ENCODE data around the gene H19.

DNA sequence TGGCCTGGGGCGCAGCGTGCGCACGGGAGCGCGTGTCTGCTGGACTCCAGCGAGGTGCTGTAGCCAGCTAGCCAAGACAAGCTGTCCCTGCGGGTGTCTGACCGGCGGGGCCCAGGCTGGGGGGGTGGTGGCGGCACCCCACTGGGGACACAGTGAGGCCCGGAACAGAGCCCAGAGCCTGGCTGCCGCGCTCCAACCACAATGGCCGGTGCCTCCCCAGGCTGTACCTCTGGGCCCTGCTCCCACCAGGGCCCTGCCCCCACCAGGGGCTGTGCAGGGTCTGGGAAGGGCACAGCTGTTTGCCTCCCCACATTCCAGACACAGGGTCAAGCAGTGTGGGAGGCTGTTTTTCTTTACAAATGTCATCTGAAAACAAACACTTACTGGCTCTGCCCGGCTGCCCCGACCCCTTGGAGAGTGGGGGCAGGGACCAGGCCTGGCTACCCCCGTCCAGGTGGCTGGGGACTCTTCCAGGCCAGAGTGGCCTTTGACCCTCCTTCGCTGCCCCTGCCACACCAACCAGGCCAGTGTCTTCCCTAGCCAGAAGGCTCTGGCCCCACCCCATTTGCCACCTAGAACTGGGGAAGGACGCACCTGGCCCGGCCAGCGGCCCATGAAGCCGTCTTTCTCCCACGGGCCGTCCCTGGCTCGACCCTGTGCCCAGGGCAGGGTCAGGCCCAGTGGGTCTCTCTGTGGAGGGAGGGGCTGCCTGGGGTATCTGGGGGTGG lies 14.6 kb downstream of the H19 start:
- TF ChIP-seq ZNF138 (tag by site-specific recombination; IDR thresholded peaks at IDR 0.05; ENCODE audit: borderline replicate concordance), result no peak
- TF ChIP-seq ZNF645 (tag by site-specific recombination; IDR thresholded peaks at IDR 0.05), result no peak
- TF ChIP-seq, protein P1, sequence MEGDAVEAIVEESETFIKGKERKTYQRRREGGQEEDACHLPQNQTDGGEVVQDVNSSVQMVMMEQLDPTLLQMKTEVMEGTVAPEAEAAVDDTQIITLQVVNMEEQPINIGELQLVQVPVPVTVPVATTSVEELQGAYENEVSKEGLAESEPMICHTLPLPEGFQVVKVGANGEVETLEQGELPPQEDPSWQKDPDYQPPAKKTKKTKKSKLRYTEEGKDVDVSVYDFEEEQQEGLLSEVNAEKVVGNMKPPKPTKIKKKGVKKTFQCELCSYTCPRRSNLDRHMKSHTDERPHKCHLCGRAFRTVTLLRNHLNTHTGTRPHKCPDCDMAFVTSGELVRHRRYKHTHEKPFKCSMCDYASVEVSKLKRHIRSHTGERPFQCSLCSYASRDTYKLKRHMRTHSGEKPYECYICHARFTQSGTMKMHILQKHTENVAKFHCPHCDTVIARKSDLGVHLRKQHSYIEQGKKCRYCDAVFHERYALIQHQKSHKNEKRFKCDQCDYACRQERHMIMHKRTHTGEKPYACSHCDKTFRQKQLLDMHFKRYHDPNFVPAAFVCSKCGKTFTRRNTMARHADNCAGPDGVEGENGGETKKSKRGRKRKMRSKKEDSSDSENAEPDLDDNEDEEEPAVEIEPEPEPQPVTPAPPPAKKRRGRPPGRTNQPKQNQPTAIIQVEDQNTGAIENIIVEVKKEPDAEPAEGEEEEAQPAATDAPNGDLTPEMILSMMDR (tag by site-specific recombination; IDR thresholded peaks at IDR 0.05), result no peak
- no peak for TF ChIP-seq ZNF211 (tag by site-specific recombination; IDR thresholded peaks at IDR 0.05; ENCODE audit: low read depth)
- no peak for TF ChIP-seq ZNF596 (tag by site-specific recombination; IDR thresholded peaks at IDR 0.05)
- no peak for TF ChIP-seq ZNF558 (tag by site-specific recombination; IDR thresholded peaks at IDR 0.05)
- no peak for TF ChIP-seq ZNF140 (tag by site-specific recombination; IDR thresholded peaks at IDR 0.05)
- no peak for TF ChIP-seq REPIN1 (tag by site-specific recombination; IDR thresholded peaks at IDR 0.05; ENCODE audit: low read depth)
- TF ChIP-seq ZNF114 (tag by site-specific recombination; IDR thresholded peaks at IDR 0.05), result no peak
